Activated naive CD4-positive, alpha-beta T cell treated with anti-CD3 and anti-CD28 coated beads for 36 hours (primary cell): ENCODE results near the gene RPS15. TPM values are rescaled to one million over a fixed set of nuclear protein-coding genes. Genes with fewer than 3 reads are reported as not detected.
A peak's percentile ranks its signal among the peaks of the same experiment; 100 is the strongest.

ENCODE experiments used
- CTCF ChIA-PET: fragments of 350-600 bp; sonication (Branson Sonifier 250); formaldehyde crosslinking; loops from one replicate; lab custom pipeline; 2021; ENCODE audit warnings: antibody characterized with exemption; lab: Charles Lee
- DNase-seq: peaks from one replicate; pipeline ENCODE4 v3.0.0-alpha.2; 2020
- H3K27ac Mint-ChIP-seq: one replicate; pipeline ENCODE4 v1.8.0; 2021; ENCODE audit warnings: mild to moderate bottlenecking, mixed read lengths
- H3K27me3 Mint-ChIP-seq: one replicate; pipeline ENCODE4 v1.8.0; 2021; ENCODE audit warnings: low read depth, mixed read lengths
- H3K36me3 Mint-ChIP-seq: one replicate; pipeline ENCODE4 v1.8.0; 2021; ENCODE audit warnings: low read depth, mixed read lengths
- H3K4me1 Mint-ChIP-seq: one replicate; pipeline ENCODE4 v1.8.0; 2021; ENCODE audit warnings: low read depth, mixed read lengths
- H3K4me3 Mint-ChIP-seq: one replicate; pipeline ENCODE4 v1.8.0; 2021; ENCODE audit warnings: mild to moderate bottlenecking, moderate library complexity, mixed read lengths
- H3K9me3 Mint-ChIP-seq: one replicate; pipeline ENCODE4 v1.8.0; 2021; ENCODE audit warnings: mixed read lengths
- intact Hi-C: fragments of 100-400 bp; cut with micrococcal nuclease; formaldehyde crosslinking; loops from one replicate; pipeline ENCODE4 v1.15.1; 2023
- total RNA-seq, 2 experiments: library from RNA; stranded (reverse); gene quantifications; one replicate each; pipeline ENCODE4 v1.2.3, GENCODE V29; 2021

Gene RPS15
- total RNA-seq, 2 experiments from 2014 or later, result 1,902 to 1,906 TPM

- Mint-ChIP-seq H3K27ac (no peak overlapping the region), H3K36me3 (no peaks in the 10 kb centered on the region), H3K27me3 (peaks cover 17% of the 10 kb centered on the region), H3K4me1 (peaks cover 14% of the 10 kb centered on the region), H3K4me3 (no peak overlapping the region), H3K9me3 (no peaks in the 10 kb centered on the region)
- CTCF ChIA-PET, result interaction anchor here (1.0 to 1.3 kb wide), 3 partner anchors 9 to 24 kb away, joined by 3 to 4 read pairs (median 4); partner anchors contain the start of gene REEP6
- intact Hi-C loops, result loop anchor here (5.0 kb wide), 1 partner anchor 290 kb away; no protein-coding TSS in a partner anchor
- no peak for DNase-seq
Observed at GRCh38 chr19:1467215-1467489, 29.0 kb downstream of the RPS15 start.

GRCh38 chr19:1467490-1468273 lies 29.5 kb downstream of the RPS15 start:
- CTCF ChIA-PET, result interaction anchor here (1.3 kb wide), 2 partner anchors 17 to 23 kb away, joined by 3 to 4 read pairs; no protein-coding TSS in a partner anchor
- Mint-ChIP-seq H3K4me3 (no peak overlapping the region), H3K36me3 (no peaks in the 10 kb centered on the region), H3K27ac (no peak overlapping the region), H3K9me3 (no peaks in the 10 kb centered on the region), H3K4me1 (peaks cover 14% of the 10 kb centered on the region), H3K27me3 (peaks cover 17% of the 10 kb centered on the region)
- intact Hi-C loops, result loop anchor here (5.0 kb wide), 1 partner anchor 290 kb away; no protein-coding TSS in a partner anchor
- DNase-seq, result no peak

- intact Hi-C loops, result loop anchor here (5.0 kb wide), 1 partner anchor 289 kb away; no protein-coding TSS in a partner anchor
- H3K9me3 Mint-ChIP-seq, result no peaks in the 10 kb centered on the region
- H3K4me3 Mint-ChIP-seq, result peak overlapping the region; percentile 36
- H3K4me1 Mint-ChIP-seq, result peaks cover 17% of the 10 kb centered on the region
- H3K27me3 Mint-ChIP-seq, result peaks cover 17% of the 10 kb centered on the region
- H3K36me3 Mint-ChIP-seq, result no peaks in the 10 kb centered on the region
- DNase-seq, result no peak
- CTCF ChIA-PET, result interaction anchor here (1.3 kb wide), 1 partner anchor 24 kb away, joined by 3 read pairs; no protein-coding TSS in a partner anchor
- H3K27ac Mint-ChIP-seq, result no peak overlapping the region
Observed at GRCh38 chr19:1468274-1468820, 30.2 kb downstream of the RPS15 start.

- Mint-ChIP-seq H3K36me3 (no peaks in the 10 kb centered on the region), H3K9me3 (no peaks in the 10 kb centered on the region), H3K4me3 (peak overlapping the region; percentile 36), H3K27ac (no peak overlapping the region), H3K4me1 (peaks cover 17% of the 10 kb centered on the region), H3K27me3 (peaks cover 17% of the 10 kb centered on the region)
- intact Hi-C loops, result loop anchor here (5.0 kb wide), 1 partner anchor 288 kb away; no protein-coding TSS in a partner anchor
- no peak for DNase-seq
- CTCF ChIA-PET, result interaction anchor here (1.3 kb wide), 1 partner anchor 25 kb away, joined by 3 read pairs; no protein-coding TSS in a partner anchor
Observed at GRCh38 chr19:1468821-1469254, 30.6 kb downstream of the RPS15 start.

GRCh38 chr19:1469255-1470054 lies 31.3 kb downstream of the RPS15 start:
- CTCF ChIA-PET, result interaction anchor here (1.3 kb wide), 1 partner anchor 25 kb away, joined by 3 read pairs; no protein-coding TSS in a partner anchor
- Mint-ChIP-seq H3K9me3 (no peaks in the 10 kb centered on the region), H3K27me3 (peaks cover 17% of the 10 kb centered on the region), H3K4me1 (peaks cover 17% of the 10 kb centered on the region), H3K27ac (no peak overlapping the region), H3K4me3 (no peak overlapping the region), H3K36me3 (no peaks in the 10 kb centered on the region)
- intact Hi-C loops, result loop anchor here (2.0 to 5.0 kb wide), 2 partner anchors 43 to 288 kb away; partner anchors contain the start of gene ADAMTSL5
- no peak for DNase-seq

- no peaks in the 10 kb centered on the region for H3K36me3 Mint-ChIP-seq
- CTCF ChIA-PET, result no interaction called here
- peaks cover 17% of the 10 kb centered on the region for H3K27me3 Mint-ChIP-seq
- peak overlapping the region; percentile 51 for H3K4me3 Mint-ChIP-seq
- H3K27ac Mint-ChIP-seq, result no peak overlapping the region
- intact Hi-C loops, result loop anchor here (2.0 kb wide), 1 partner anchor 43 kb away; the partner anchor contains the start of gene ADAMTSL5
- no peak for DNase-seq
- peaks cover 17% of the 10 kb centered on the region for H3K4me1 Mint-ChIP-seq
- H3K9me3 Mint-ChIP-seq, result no peaks in the 10 kb centered on the region
Observed at GRCh38 chr19:1470055-1470304, 31.8 kb downstream of the RPS15 start.

- CTCF ChIA-PET, result interaction anchor here (1.4 kb wide), 1 partner anchor 26 kb away, joined by 3 read pairs; no protein-coding TSS in a partner anchor
Observed at GRCh38 chr19:1470305-1471009, 32.3 kb downstream of the RPS15 start.

GRCh38 chr19:1471010-1471514 lies 32.9 kb downstream of the RPS15 start:
- DNase-seq, result no peak
- peaks cover 17% of the 10 kb centered on the region for H3K4me1 Mint-ChIP-seq
- H3K4me3 Mint-ChIP-seq, result no peak overlapping the region
- CTCF ChIA-PET, result interaction anchor here (0.6 to 1.4 kb wide), 2 partner anchors 27 to 297 kb away, joined by 3 read pairs; no protein-coding TSS in a partner anchor
- H3K27me3 Mint-ChIP-seq, result peaks cover 17% of the 10 kb centered on the region
- intact Hi-C loops, result loop anchor here (2.0 kb wide), 1 partner anchor 42 kb away; the partner anchor contains the start of gene ADAMTSL5
- no peaks in the 10 kb centered on the region for H3K9me3 Mint-ChIP-seq
- H3K36me3 Mint-ChIP-seq, result no peaks in the 10 kb centered on the region
- no peak overlapping the region for H3K27ac Mint-ChIP-seq

More at GRCh38 chr19:1470305-1471009, 32.3 kb downstream of the RPS15 start:
- Mint-ChIP-seq H3K9me3 (no peaks in the 10 kb centered on the region), H3K4me3 (peak overlapping the region; percentile 51), H3K27ac (no peak overlapping the region), H3K4me1 (peaks cover 17% of the 10 kb centered on the region), H3K36me3 (no peaks in the 10 kb centered on the region), H3K27me3 (peaks cover 17% of the 10 kb centered on the region)
- intact Hi-C loops, result loop anchor here (2.0 kb wide), 1 partner anchor 42 kb away; the partner anchor contains the start of gene ADAMTSL5
- peak; percentile 76 for DNase-seq

- DNase-seq, result no peak
- Mint-ChIP-seq H3K27ac (no peak overlapping the region), H3K4me3 (no peak overlapping the region), H3K4me1 (peaks cover 18% of the 10 kb centered on the region), H3K9me3 (no peaks in the 10 kb centered on the region), H3K27me3 (peaks cover 16% of the 10 kb centered on the region), H3K36me3 (no peaks in the 10 kb centered on the region)
- intact Hi-C loops, result loop anchor here (2.0 kb wide), 1 partner anchor 41 kb away; the partner anchor contains the start of gene ADAMTSL5
- CTCF ChIA-PET, result interaction anchor here (0.6 to 1.4 kb wide), 3 partner anchors 26 to 297 kb away, joined by 3 read pairs; no protein-coding TSS in a partner anchor
Observed at GRCh38 chr19:1471515-1472160, 33.4 kb downstream of the RPS15 start.

- CTCF ChIA-PET, result interaction anchor here (0.8 to 1.4 kb wide), 2 partner anchors 27 to 28 kb away, joined by 3 read pairs; no protein-coding TSS in a partner anchor
- H3K36me3 Mint-ChIP-seq, result peaks cover under 1% of the 10 kb centered on the region
- H3K27ac Mint-ChIP-seq, result no peak overlapping the region
- intact Hi-C loops, result no loop called here
- no peaks in the 10 kb centered on the region for H3K9me3 Mint-ChIP-seq
- H3K4me3 Mint-ChIP-seq, result no peak overlapping the region
- H3K27me3 Mint-ChIP-seq, result peaks cover 13% of the 10 kb centered on the region
- no peak for DNase-seq
- H3K4me1 Mint-ChIP-seq, result peaks cover 23% of the 10 kb centered on the region
Observed at GRCh38 chr19:1472231-1473084, 34.3 kb downstream of the RPS15 start.
